ENCODE data around the gene GEMIN2. TPM values are rescaled to one million over a fixed set of nuclear protein-coding genes. Genes with fewer than 3 reads are reported as not detected.
"Not testable (repeated sequence)": the region's sequence is repeated elsewhere in the genome, so short reads cannot be mapped to it uniquely, and the experiment has no call there.

The GEMIN2 gene
- total and polyA plus RNA-seq, 8 donors, result 1.7 to 56.9 (median 8.0) TPM; not detected in 1

GRCh38 chr14:39160494-39160893 lies 46.4 kb downstream of the GEMIN2 start:
- DNase-seq, result no peak
- intact Hi-C loops (cut with DNase I; ENCODE audit: low total_unique reads), result loop anchor here (10.0 kb wide), 1 partner anchor 56 kb away; the partner anchor contains the start of gene SEC23A
- H3K4me1 ChIP-seq, result peaks cover 0 to 22% (median 10%) of the 10 kb centered on the region in 4 donors
- H3K4me3 ChIP-seq, result no peak overlapping the region
- no peaks in the 10 kb centered on the region for H3K27me3 ChIP-seq
- TF ChIP-seq CTCF (IDR thresholded peaks at IDR 0.05) (no peak), POLR2A (IDR thresholded peaks at IDR 0.05) (no peak), EP300 (IDR thresholded peaks at IDR 0.05) (no peak), POLR2AphosphoS5 (IDR thresholded peaks at IDR 0.05) (no peak)
- no peak overlapping the region for H3K27ac ChIP-seq
- H3K9me3 ChIP-seq, result no peaks in the 10 kb centered on the region
- 97 to 100% (median 100%) methylated on average over 1 of the region's 1 CpG for WGBS, 5 donors
- peaks cover 15 to 83% (median 72%) of the 10 kb centered on the region in 4 donors for H3K36me3 ChIP-seq

GRCh38 chr14:39167797-39168320 lies 53.7 kb downstream of the GEMIN2 start:
- H3K9me3 ChIP-seq, H3K27me3 ChIP-seq, DNase-seq, H3K27ac ChIP-seq: not testable (repeated sequence)
- intact Hi-C loops (cut with DNase I; ENCODE audit: low total_unique reads), result loop anchor here (10.0 kb wide), 1 partner anchor 63 kb away; the partner anchor contains the start of gene SEC23A
- peak overlapping the region in 2 of 4 donors; percentile 70 to 92 for H3K4me3 ChIP-seq
- WGBS, 5 donors, result 87 to 94% (median 91%) methylated on average over 10 of the region's 10 CpGs
- H3K36me3 ChIP-seq, result peaks cover 0 to 36% (median 16%) of the 10 kb centered on the region in 4 donors
- peaks cover 20 to 61% (median 48%) of the 10 kb centered on the region in 4 donors for H3K4me1 ChIP-seq

GRCh38 chr14:39168591-39168990 lies 54.5 kb downstream of the GEMIN2 start:
- Histone ChIP-seq H3K36me3 (peaks cover 0 to 31% (median 9%) of the 10 kb centered on the region in 4 donors), H3K9me3 (no peaks in the 10 kb centered on the region), H3K27ac (no peak overlapping the region), H3K4me3 (peak overlapping the region; percentile 70 to 92 (median 77)), H3K27me3 (no peaks in the 10 kb centered on the region), H3K4me1 (peaks cover 20 to 61% (median 48%) of the 10 kb centered on the region in 4 donors)
- DNase-seq, result no peak
- intact Hi-C loops (cut with DNase I; ENCODE audit: low total_unique reads), result loop anchor here (10.0 kb wide), 1 partner anchor 64 kb away; the partner anchor contains the start of gene SEC23A
- 49 to 58% (median 52%) methylated on average over 4 of the region's 4 CpGs for WGBS, 5 donors
- no peak for TF ChIP-seq CTCF (IDR thresholded peaks at IDR 0.05)
- TF ChIP-seq POLR2AphosphoS5 (IDR thresholded peaks at IDR 0.05), result no peak
- no peak for TF ChIP-seq EP300 (IDR thresholded peaks at IDR 0.05)
- no peak for TF ChIP-seq POLR2A (IDR thresholded peaks at IDR 0.05)

- intact Hi-C loops (cut with DNase I; ENCODE audit: low total_unique reads), result loop anchor here (10.0 kb wide), 1 partner anchor 65 kb away; the partner anchor contains the start of gene SEC23A
- Histone ChIP-seq H3K4me1 (peaks cover 20 to 58% (median 46%) of the 10 kb centered on the region in 4 donors), H3K4me3 (peak overlapping the region; percentile 70 to 92 (median 77)), H3K27me3 (no peaks in the 10 kb centered on the region), H3K27ac (peak overlapping the region; percentile 97 to 99 (median 99)), H3K36me3 (peaks cover 0 to 22% (median under 1%) of the 10 kb centered on the region in 4 donors), H3K9me3 (no peaks in the 10 kb centered on the region)
- peak in 1 of 2 donors; percentile 49 for DNase-seq
- WGBS, 5 donors, result 0 to 2% (median 0%) methylated on average over 7 of the region's 7 CpGs
- TF ChIP-seq POLR2A (IDR thresholded peaks at IDR 0.05) (no peak), POLR2AphosphoS5 (IDR thresholded peaks at IDR 0.05) (no peak), EP300 (IDR thresholded peaks at IDR 0.05) (no peak)
These were observed 55.4 kb downstream of the GEMIN2 start for GRCh38 chr14:39169541-39169900.

- no peaks in the 10 kb centered on the region for H3K27me3 ChIP-seq
- peak overlapping the region in 2 of 5 donors; percentile 89 to 93 for H3K27ac ChIP-seq
- intact Hi-C loops (cut with DNase I; ENCODE audit: low total_unique reads), result no loop called here
- no peak for DNase-seq
- peaks cover 17 to 19% (median 18%) of the 10 kb centered on the region in 4 donors for H3K36me3 ChIP-seq
- peaks cover 25 to 52% (median 41%) of the 10 kb centered on the region in 4 donors for H3K4me1 ChIP-seq
- TF ChIP-seq EP300 (IDR thresholded peaks at IDR 0.05) (no peak), POLR2AphosphoS5 (IDR thresholded peaks at IDR 0.05) (no peak), POLR2A (IDR thresholded peaks at IDR 0.05) (no peak), CTCF (IDR thresholded peaks at IDR 0.05) (no peak)
- 82 to 92% (median 86%) methylated on average over 3 of the region's 3 CpGs for WGBS, 5 donors
- no peaks in the 10 kb centered on the region for H3K9me3 ChIP-seq
- no peak overlapping the region for H3K4me3 ChIP-seq
These were observed 59.1 kb downstream of the GEMIN2 start for GRCh38 chr14:39173198-39173597.

Data from stomach (tissue), 9 donors.